Neural cell (in vitro differentiated cells): ENCODE data around the gene KCNA4. TPM values are rescaled to one million over a fixed set of nuclear protein-coding genes. Genes with fewer than 3 reads are reported as not detected.

Experiments used
- H2AFZ ChIP-seq: fragments of 200-600, 300-800 bp; sonication (generic), shearing (Covaris generic); 2 replicates; pipeline ENCODE4 v1.6.0; 2014; ENCODE audit warnings: low read depth, mild to moderate bottlenecking, antibody characterized with exemption, low read length, moderate library complexity
- H3F3A ChIP-seq: fragments of 200-600 bp; shearing (Covaris generic); 2 replicates; pipeline ENCODE4 v1.6.1; 2016; ENCODE audit warnings: mild to moderate bottlenecking, moderate library complexity, mixed read lengths, antibody characterized with exemption, low read length; ENCODE audit not compliant: insufficient read depth, poor library complexity, severe bottlenecking
- H3K27ac ChIP-seq: fragments of 200-600, 300-800 bp; sonication (generic), shearing (Covaris generic); 2 replicates; pipeline ENCODE4 v1.5.1; 2014; ENCODE audit warnings: mild to moderate bottlenecking, low read length, moderate library complexity
- H3K27me3 ChIP-seq: fragments of 300-800, 200-600 bp; sonication (generic), shearing (Covaris generic); 2 replicates; pipeline ENCODE4 v1.6.0; 2014; ENCODE audit warnings: mild to moderate bottlenecking, low read depth, low read length, moderate library complexity; ENCODE audit not compliant: insufficient read depth
- H3K36me3 ChIP-seq: fragments of 300-800, 200-600 bp; sonication (generic), shearing (Covaris generic); 2 replicates; pipeline ENCODE4 v1.5.1; 2014; ENCODE audit warnings: mild to moderate bottlenecking, antibody characterized with exemption, low read length, moderate library complexity; ENCODE audit not compliant: insufficient read depth
- H3K4me2 ChIP-seq: fragments of 300-800, 200-600 bp; sonication (generic), shearing (Covaris generic); 2 replicates; pipeline ENCODE4 v1.6.0; 2014; ENCODE audit warnings: mild to moderate bottlenecking, low read length
- H3K4me3 ChIP-seq: fragments of 300-800, 200-600 bp; sonication (generic), shearing (Covaris generic); 2 replicates; pipeline ENCODE4 v1.5.1; 2014; ENCODE audit warnings: mild to moderate bottlenecking, low read length, moderate library complexity
- H3K79me2 ChIP-seq: fragments of 200-600 bp; shearing (Covaris generic); replicated peaks from 2 replicates; pipeline ENCODE4 v1.6.0; 2014; ENCODE audit warnings: mild to moderate bottlenecking, low read length, moderate library complexity; ENCODE audit not compliant: insufficient read depth
- H3K9ac ChIP-seq: fragments of 300-800, 200-600 bp; sonication (generic), shearing (Covaris generic); 2 replicates; pipeline ENCODE4 v1.6.1; 2016; ENCODE audit warnings: mild to moderate bottlenecking, low read length, mixed read lengths
- H3K9me2 ChIP-seq: fragments of 200-600 bp; shearing (Covaris generic); 2 replicates; pipeline ENCODE4 v1.6.1; 2016; ENCODE audit warnings: mild to moderate bottlenecking, low read length, mixed read lengths; ENCODE audit not compliant: insufficient read depth
- H3K9me3 ChIP-seq: fragments of 200-600, 300-800 bp; sonication (generic), shearing (Covaris generic); 2 replicates; pipeline ENCODE4 v1.6.1; 2016; ENCODE audit warnings: mild to moderate bottlenecking, mixed run types, low read length, moderate library complexity, mixed read lengths
- H4K20me1 ChIP-seq: fragments of 200-600 bp; shearing (Covaris generic); 2 replicates; pipeline ENCODE4 v1.6.1; 2016; ENCODE audit warnings: mild to moderate bottlenecking, mixed run types; ENCODE audit not compliant: insufficient read depth
- EP300 ChIP-seq: fragments of 450-650 bp; conservative IDR thresholded peaks from 2 replicates; pipeline ENCODE4 v1.6.1; 2014; ENCODE audit warnings: antibody characterized with exemption, mild to moderate bottlenecking, moderate library complexity; ENCODE audit not compliant: poor library complexity, severe bottlenecking
- EZH2 ChIP-seq: fragments of 200-600, 300-800 bp; shearing (Covaris generic), sonication (generic); IDR thresholded peaks from 2 replicates; pipeline ENCODE4 v1.6.1; 2014; ENCODE audit warnings: antibody characterized with exemption, low read length, borderline replicate concordance, mild to moderate bottlenecking; ENCODE audit not compliant: insufficient read depth, poor library complexity, severe bottlenecking
- MXI1 ChIP-seq: fragments of 450-650 bp; conservative IDR thresholded peaks from 2 replicates; pipeline ENCODE4 v1.6.1; 2014; ENCODE audit warnings: antibody characterized with exemption, mild to moderate bottlenecking; ENCODE audit not compliant: poor library complexity, severe bottlenecking
- POLR2AphosphoS5 ChIP-seq: IDR thresholded peaks from 2 replicates; pipeline ENCODE4 v1.6.1; 2012
- RAD21 ChIP-seq: fragments of 450-650 bp; conservative IDR thresholded peaks from 2 replicates; pipeline ENCODE4 v1.6.1; 2014; ENCODE audit warnings: antibody characterized with exemption, mild to moderate bottlenecking, moderate library complexity
- SMC3 ChIP-seq: fragments of 450-650 bp; conservative IDR thresholded peaks from 2 replicates; pipeline ENCODE4 v1.6.1; 2014; ENCODE audit warnings: antibody characterized with exemption, mild to moderate bottlenecking, moderate library complexity; ENCODE audit not compliant: poor library complexity
- TAF1 ChIP-seq: IDR thresholded peaks from 2 replicates; pipeline ENCODE4 v1.6.1; 2012; ENCODE audit warnings: low read depth
- polyA plus RNA-seq: library from polyadenylated mRNA; depleted of rRNA; stranded (reverse); fragments of >200 nt; gene quantifications from 2 replicates; pipeline ENCODE4 v1.2.3, GENCODE V29; 2014
- TF ChIP-seq, protein P1 (sequence below): IDR thresholded peaks from 2 replicates; pipeline ENCODE4 v1.6.1; 2012; ENCODE audit warnings: borderline replicate concordance
- TF ChIP-seq, protein P2 (sequence below): fragments of 450-650 bp; IDR thresholded peaks from 2 replicates; pipeline ENCODE4 v1.5.1; 2014; ENCODE audit warnings: antibody characterized with exemption, mild to moderate bottlenecking, moderate library complexity; ENCODE audit not compliant: poor library complexity, severe bottlenecking

The KCNA4 gene
- polyA plus RNA-seq, 1 donor from 2014 or later = 5.9 TPM

DNA sequence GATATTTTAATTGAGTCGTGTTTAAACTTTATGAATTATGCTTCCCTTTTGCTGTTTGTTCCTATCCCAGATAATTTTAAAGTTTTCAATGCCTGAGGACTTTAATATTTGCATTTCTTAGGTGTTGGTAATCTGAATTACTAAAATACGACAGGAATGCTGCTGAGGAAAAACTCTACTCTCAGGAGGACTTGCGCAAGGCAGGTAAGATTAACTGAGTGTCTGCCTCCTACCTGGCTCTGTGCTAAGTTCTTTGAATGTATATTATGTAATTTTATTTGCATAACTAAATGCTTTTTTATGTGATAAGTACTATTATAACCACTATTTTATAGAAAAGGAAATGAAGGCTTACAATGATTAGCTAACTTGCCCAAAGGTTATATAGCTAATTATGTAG, 2.7 kb upstream of the KCNA4 start:
- Histone ChIP-seq H3K4me3 (no peak overlapping the region), H3K36me3 (no peaks in the 10 kb centered on the region), H3K27ac (no peak overlapping the region), H3K27me3 (peaks cover 30% of the 10 kb centered on the region), H3K79me2 (no peaks in the 10 kb centered on the region), H3F3A (no peaks in the 10 kb centered on the region), H3K9me3 (no peaks in the 10 kb centered on the region), H3K4me2 (no peak overlapping the region), H3K9me2 (no peaks in the 10 kb centered on the region), H4K20me1 (no peaks in the 10 kb centered on the region), H2AFZ (no peak overlapping the region), H3K9ac (no peak overlapping the region)
- no peak for TF ChIP-seq SMC3
- TF ChIP-seq MXI1 = no peak
- TF ChIP-seq POLR2AphosphoS5 = no peak
- TF ChIP-seq, protein P1, sequence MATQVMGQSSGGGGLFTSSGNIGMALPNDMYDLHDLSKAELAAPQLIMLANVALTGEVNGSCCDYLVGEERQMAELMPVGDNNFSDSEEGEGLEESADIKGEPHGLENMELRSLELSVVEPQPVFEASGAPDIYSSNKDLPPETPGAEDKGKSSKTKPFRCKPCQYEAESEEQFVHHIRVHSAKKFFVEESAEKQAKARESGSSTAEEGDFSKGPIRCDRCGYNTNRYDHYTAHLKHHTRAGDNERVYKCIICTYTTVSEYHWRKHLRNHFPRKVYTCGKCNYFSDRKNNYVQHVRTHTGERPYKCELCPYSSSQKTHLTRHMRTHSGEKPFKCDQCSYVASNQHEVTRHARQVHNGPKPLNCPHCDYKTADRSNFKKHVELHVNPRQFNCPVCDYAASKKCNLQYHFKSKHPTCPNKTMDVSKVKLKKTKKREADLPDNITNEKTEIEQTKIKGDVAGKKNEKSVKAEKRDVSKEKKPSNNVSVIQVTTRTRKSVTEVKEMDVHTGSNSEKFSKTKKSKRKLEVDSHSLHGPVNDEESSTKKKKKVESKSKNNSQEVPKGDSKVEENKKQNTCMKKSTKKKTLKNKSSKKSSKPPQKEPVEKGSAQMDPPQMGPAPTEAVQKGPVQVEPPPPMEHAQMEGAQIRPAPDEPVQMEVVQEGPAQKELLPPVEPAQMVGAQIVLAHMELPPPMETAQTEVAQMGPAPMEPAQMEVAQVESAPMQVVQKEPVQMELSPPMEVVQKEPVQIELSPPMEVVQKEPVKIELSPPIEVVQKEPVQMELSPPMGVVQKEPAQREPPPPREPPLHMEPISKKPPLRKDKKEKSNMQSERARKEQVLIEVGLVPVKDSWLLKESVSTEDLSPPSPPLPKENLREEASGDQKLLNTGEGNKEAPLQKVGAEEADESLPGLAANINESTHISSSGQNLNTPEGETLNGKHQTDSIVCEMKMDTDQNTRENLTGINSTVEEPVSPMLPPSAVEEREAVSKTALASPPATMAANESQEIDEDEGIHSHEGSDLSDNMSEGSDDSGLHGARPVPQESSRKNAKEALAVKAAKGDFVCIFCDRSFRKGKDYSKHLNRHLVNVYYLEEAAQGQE = no peak
- TF ChIP-seq, protein P2, sequence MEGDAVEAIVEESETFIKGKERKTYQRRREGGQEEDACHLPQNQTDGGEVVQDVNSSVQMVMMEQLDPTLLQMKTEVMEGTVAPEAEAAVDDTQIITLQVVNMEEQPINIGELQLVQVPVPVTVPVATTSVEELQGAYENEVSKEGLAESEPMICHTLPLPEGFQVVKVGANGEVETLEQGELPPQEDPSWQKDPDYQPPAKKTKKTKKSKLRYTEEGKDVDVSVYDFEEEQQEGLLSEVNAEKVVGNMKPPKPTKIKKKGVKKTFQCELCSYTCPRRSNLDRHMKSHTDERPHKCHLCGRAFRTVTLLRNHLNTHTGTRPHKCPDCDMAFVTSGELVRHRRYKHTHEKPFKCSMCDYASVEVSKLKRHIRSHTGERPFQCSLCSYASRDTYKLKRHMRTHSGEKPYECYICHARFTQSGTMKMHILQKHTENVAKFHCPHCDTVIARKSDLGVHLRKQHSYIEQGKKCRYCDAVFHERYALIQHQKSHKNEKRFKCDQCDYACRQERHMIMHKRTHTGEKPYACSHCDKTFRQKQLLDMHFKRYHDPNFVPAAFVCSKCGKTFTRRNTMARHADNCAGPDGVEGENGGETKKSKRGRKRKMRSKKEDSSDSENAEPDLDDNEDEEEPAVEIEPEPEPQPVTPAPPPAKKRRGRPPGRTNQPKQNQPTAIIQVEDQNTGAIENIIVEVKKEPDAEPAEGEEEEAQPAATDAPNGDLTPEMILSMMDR = no peak
- no peak for TF ChIP-seq RAD21

DNA sequence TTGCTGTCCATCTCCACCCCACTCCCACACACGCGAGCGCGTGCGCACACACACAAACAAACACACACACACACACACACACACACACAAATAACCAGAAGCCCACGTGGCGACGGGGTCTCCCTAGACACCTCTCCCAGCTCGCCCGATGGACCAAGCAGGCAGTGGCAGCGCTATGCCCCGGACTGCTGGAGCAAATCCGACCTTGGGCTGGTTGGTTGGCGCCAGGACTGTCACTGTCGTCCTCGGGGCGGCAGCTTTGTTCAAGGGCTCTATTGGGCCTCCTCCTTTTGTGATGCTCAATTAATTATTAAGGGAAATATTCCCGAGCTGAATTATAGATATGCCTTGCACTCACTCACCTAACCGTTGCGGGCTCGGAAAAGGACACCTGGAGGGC, 1.7 kb upstream of the KCNA4 start:
- Histone ChIP-seq H4K20me1 (no peaks in the 10 kb centered on the region), H3K4me2 (no peak overlapping the region), H3K9me2 (no peaks in the 10 kb centered on the region), H3K4me3 (no peak overlapping the region), H2AFZ (no peak overlapping the region), H3K27ac (no peak overlapping the region), H3F3A (no peaks in the 10 kb centered on the region), H3K36me3 (no peaks in the 10 kb centered on the region), H3K9ac (no peak overlapping the region), H3K79me2 (no peaks in the 10 kb centered on the region), H3K27me3 (peaks cover 30% of the 10 kb centered on the region), H3K9me3 (no peaks in the 10 kb centered on the region)
- TF ChIP-seq EP300 = no peak
- TF ChIP-seq MXI1 = no peak
- TF ChIP-seq, protein P2 = no peak
- no peak for TF ChIP-seq SMC3
- TF ChIP-seq TAF1 = no peak
- no peak for TF ChIP-seq RAD21
- TF ChIP-seq POLR2AphosphoS5 = no peak
- TF ChIP-seq, protein P1 = no peak
- no peak for TF ChIP-seq EZH2
